HG03039 (cell line): ENCODE measurements around the gene SIRPB1.
"Not testable (repeated sequence)": the region's sequence is repeated elsewhere in the genome, so short reads cannot be mapped to it uniquely, and the experiment has no call there.

ENCODE experiments used
- ATAC-seq: cut with Tn5 transposase; IDR thresholded peaks from one replicate; pipeline ENCODE4 v1.9.1; 2021; ENCODE audit warnings: mild to moderate bottlenecking, moderate library complexity; ENCODE audit not compliant: unreplicated experiment

Gene SIRPB1

DNA sequence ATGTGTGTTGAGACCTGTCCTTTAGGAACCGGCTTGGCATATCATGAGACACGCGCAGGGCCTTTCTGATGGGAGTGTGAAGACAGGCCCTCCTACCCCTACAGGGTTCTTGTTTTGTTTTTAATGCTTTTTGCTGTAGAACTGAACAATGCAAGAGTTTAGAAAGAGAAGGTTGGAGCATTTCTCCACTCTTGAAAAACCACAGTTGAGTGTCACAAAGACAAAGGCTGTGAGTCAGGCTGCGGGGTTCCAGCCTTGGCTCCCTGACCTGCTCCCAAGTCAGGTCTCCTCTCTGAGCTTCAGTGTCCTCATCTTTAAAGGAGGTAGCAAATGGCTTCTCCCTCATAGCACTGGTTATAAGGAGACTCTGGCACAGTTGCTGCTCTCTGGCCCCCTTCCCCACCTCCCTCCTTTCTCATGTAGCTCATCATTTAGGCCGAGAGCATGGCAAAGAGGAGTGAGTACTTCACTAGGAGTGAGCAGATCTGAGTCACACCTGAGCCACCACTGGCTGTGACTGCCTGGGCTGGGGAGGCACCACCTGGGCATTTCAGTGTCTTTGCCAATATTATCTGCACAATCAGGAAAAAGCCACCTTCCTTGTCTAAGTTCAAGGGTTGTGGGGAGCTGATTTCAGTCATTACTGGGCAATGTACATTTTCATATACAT is 11.0 kb downstream of the SIRPB1 start:
- not testable (repeated sequence) for ATAC-seq

DNA sequence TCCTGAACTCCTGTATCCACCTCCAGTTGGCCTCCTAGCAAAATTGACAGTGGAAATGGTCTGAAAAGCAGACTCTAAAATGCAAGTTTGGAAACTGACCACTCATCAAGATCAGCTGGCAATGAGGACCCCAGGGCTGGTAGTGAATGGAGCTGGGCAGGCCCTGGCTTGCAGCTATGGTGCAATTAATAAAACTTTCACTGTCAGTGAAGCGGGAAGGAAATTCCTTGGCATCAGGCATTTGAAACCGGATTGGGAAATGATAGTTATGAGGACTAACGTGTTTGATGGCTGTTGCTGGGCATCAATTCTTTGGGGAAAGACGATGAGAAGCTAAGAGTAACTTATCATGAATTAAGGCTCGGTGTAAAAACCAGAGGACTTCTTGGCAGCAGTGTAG is 19.1 kb downstream of the SIRPB1 start:
- no peak for ATAC-seq

DNA sequence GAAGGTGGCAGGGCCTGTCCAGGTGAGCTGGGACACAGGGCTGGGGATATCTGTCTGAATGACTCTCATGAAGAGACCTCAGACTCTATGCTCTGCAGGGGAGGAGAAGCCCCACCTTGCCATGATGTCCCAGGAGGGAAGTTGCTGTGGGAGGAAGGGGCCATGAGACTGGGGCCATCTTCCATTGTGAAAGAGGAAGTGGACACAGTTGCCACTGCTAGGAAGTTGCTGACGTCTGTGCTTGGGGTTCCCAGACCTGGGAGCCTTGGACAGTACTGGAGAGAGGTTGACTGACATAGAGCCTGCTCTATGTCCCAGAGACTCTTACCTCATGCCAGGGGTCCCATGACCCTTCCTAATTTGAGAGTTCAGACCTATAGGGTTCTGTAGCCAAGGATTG is 24.5 kb downstream of the SIRPB1 start:
- no peak for ATAC-seq

GRCh38 chr20:1588533-1589460 is 31.0 kb downstream of the SIRPB1 start:
- no peak for ATAC-seq

- no peak for ATAC-seq
These were observed 31.9 kb downstream of the SIRPB1 start for GRCh38 chr20:1587781-1588532.

DNA sequence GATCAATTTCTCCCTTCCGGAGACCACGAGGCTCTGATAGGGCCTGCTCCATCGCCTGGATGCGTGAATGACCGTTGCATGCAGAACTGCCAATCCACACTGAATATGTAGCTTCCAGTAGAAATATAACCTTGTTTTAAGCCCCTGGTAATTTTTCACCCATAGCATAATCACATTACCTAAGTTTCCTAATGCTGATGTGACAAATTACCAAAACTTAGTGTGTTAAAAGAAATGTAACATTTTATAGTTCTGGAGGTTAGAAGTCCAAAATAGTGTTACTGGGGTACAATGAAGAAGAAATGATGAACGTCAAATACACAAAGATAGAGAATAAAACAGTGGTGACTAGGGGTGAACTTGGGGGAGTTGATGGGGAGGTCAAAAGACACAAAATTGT is 40.3 kb downstream of the SIRPB1 start:
- ATAC-seq = no peak

GRCh38 chr20:1577906-1578305 is 41.9 kb downstream of the SIRPB1 start:
- no peak for ATAC-seq

DNA sequence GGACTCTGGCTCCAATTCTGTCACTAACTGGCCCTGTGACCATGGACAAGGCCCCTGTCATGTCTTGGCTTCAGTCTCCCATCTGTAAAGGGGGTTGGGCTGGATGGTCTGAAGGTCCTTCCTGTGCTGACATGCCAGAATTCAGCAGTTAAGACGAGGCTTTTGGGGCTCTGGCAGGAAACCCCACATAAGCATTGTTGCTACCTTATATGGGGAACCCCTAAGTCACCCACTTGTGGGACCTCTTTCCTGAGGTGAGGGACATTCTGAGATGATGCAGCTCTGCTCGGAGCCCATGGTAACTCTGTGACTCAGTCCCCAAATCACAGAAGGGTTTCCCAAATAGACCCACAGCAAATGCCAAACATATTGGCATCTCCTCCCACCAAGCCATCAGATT is 42.5 kb downstream of the SIRPB1 start:
- ATAC-seq = not testable (repeated sequence)

GRCh38 chr20:1576641-1577040 is 43.2 kb downstream of the SIRPB1 start:
- ATAC-seq = no peak

- ATAC-seq = not testable (repeated sequence)
These were observed 43.8 kb downstream of the SIRPB1 start for GRCh38 chr20:1576003-1576402.

DNA sequence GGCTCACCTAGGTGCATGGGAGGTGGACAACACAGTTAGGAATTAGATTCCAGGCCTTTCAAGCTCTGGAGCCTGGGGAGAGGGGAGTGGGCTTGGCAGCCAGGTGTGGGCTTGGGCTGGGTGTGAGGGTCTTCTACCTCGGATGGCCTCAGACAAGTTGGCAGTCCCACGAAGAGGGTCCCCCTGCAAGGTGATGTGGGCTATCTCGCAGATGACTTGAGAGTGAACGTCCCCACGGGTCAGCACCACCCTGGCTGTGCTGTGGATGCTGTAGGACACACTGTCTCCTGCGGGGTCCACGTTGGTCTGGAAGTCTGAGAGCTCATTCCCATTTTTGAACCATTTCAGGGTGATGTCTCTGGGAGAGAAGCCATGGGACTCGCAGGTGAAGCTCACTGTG is 48.2 kb downstream of the SIRPB1 start:
- not testable (repeated sequence) for ATAC-seq
